PFSK-1 (cell line): ENCODE results near the gene SPTB.

ENCODE experiments used
- FOXP2 ChIP-seq: optimal IDR thresholded peaks from 2 replicates; pipeline ENCODE3; 2011; ENCODE audit warnings: borderline replicate concordance, control low read depth, inconsistent platforms; ENCODE audit not compliant: insufficient read depth; ENCODE audit errors: extremely low read length, extremely low read depth
- POLR2AphosphoS5 ChIP-seq: IDR thresholded peaks from 2 replicates; pipeline ENCODE4 v1.6.1; 2012; ENCODE audit warnings: low read depth, mild to moderate bottlenecking, control low read depth, low read length, moderate library complexity
- SIN3A ChIP-seq: IDR thresholded peaks from 2 replicates; pipeline ENCODE4 v1.6.1; 2012; ENCODE audit warnings: mild to moderate bottlenecking, low read length, moderate library complexity, borderline replicate concordance; ENCODE audit not compliant: insufficient read depth
- TAF1 ChIP-seq: IDR thresholded peaks from 2 replicates; pipeline ENCODE4 v1.6.1; 2012; ENCODE audit warnings: low read length, control low read depth, borderline replicate concordance; ENCODE audit not compliant: insufficient read depth
- TF ChIP-seq, protein P1 (sequence below), 2 experiments: IDR thresholded peaks; 2 replicates each; pipeline versions ENCODE4 v1.6.1 to v1.8.0; 2011 to 2012; ENCODE audit warnings: low read depth in 2 of 2, low read length in 2 of 2, control low read depth in 1 of 2, inconsistent platforms in 1 of 2, mild to moderate bottlenecking in 1 of 2, moderate library complexity in 1 of 2; ENCODE audit not compliant: insufficient read depth in 1 of 2

DNA sequence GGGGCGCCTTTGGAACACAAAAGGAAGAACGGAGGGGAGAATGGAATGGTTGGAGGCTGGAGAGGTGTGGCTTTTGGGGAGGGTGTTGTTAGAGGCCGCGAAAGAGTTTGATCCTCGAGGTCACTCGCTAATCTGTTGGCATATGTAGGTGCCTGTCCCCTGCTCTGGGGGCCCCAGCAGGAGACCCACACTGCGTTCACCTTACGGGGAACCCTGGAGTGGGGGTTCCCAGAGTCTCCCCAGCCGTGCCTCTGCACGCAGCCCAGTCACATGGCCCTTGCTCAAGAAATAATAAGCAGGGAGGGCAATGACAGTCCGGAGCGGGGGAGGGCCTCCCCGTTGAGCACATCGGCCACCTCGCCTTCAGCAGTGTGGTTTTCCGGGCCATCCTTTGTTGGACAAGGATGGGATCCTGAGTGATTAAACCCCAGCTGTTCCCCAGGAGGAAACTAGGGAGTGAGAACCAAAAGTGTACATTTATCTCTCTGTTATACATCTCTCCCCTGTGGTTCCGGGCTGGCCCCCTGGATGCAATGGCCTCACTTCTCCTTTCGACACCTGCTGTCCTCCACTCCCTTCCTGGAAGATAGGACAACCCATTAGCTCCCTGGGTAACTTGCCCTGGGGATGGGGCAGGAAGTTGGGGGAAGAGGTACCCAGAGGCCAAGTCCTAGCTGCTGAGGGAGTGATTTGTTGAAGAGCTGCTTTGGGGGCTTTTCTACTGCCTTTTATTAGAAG is 174.2 kb downstream of the SPTB start:
- no peak for TF ChIP-seq POLR2AphosphoS5
- TF ChIP-seq FOXP2 = no peak
- no peak for TF ChIP-seq TAF1
- TF ChIP-seq, protein P1, sequence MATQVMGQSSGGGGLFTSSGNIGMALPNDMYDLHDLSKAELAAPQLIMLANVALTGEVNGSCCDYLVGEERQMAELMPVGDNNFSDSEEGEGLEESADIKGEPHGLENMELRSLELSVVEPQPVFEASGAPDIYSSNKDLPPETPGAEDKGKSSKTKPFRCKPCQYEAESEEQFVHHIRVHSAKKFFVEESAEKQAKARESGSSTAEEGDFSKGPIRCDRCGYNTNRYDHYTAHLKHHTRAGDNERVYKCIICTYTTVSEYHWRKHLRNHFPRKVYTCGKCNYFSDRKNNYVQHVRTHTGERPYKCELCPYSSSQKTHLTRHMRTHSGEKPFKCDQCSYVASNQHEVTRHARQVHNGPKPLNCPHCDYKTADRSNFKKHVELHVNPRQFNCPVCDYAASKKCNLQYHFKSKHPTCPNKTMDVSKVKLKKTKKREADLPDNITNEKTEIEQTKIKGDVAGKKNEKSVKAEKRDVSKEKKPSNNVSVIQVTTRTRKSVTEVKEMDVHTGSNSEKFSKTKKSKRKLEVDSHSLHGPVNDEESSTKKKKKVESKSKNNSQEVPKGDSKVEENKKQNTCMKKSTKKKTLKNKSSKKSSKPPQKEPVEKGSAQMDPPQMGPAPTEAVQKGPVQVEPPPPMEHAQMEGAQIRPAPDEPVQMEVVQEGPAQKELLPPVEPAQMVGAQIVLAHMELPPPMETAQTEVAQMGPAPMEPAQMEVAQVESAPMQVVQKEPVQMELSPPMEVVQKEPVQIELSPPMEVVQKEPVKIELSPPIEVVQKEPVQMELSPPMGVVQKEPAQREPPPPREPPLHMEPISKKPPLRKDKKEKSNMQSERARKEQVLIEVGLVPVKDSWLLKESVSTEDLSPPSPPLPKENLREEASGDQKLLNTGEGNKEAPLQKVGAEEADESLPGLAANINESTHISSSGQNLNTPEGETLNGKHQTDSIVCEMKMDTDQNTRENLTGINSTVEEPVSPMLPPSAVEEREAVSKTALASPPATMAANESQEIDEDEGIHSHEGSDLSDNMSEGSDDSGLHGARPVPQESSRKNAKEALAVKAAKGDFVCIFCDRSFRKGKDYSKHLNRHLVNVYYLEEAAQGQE (IDR thresholded peaks at IDR 0.05; ENCODE audit: insufficient read depth in 1 of 2, low read depth in 2 of 2, low read length in 2 of 2) = no peak
- TF ChIP-seq SIN3A = no peak
